ENCODE results near the gene NPRL2.

DNA sequence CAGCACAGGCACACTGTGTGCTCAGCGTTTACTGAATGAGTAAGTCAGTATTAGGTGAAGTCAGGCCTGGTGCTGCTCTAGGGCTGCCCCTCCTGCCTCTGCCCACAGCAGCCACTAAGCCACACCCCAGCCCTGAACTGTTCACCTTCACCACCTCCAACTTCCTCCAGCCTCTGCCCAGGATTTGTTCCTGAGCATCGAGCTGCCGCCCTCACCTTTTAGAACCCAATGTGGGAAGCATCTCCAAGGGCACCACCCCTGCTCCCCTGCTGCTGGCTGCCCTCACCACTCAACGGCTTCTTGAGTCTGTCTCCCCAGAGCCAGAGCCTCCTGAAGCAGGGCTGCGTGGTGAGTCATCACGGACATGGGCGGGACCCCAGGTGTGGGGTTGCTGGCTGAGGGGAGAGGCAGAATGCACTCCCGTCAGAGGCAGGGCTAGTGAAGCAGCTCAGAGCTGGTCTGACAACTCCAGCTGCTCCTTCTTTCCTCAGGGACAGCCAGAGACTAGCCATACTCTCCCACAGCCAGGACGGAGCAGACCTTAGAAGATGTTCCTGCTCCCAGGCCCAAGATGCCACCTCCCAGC is 33.8 kb downstream of the NPRL2 start:
- TF ChIP-seq, protein P1, sequence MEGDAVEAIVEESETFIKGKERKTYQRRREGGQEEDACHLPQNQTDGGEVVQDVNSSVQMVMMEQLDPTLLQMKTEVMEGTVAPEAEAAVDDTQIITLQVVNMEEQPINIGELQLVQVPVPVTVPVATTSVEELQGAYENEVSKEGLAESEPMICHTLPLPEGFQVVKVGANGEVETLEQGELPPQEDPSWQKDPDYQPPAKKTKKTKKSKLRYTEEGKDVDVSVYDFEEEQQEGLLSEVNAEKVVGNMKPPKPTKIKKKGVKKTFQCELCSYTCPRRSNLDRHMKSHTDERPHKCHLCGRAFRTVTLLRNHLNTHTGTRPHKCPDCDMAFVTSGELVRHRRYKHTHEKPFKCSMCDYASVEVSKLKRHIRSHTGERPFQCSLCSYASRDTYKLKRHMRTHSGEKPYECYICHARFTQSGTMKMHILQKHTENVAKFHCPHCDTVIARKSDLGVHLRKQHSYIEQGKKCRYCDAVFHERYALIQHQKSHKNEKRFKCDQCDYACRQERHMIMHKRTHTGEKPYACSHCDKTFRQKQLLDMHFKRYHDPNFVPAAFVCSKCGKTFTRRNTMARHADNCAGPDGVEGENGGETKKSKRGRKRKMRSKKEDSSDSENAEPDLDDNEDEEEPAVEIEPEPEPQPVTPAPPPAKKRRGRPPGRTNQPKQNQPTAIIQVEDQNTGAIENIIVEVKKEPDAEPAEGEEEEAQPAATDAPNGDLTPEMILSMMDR (conservative IDR thresholded peaks at IDR 0.05 in 1 of 2, IDR thresholded peaks at IDR 0.05 in 1 of 2; ENCODE audit: low read depth in 1 of 2, low read length in 2 of 2): no peak
- TF ChIP-seq EZH2 (IDR thresholded peaks at IDR 0.05; ENCODE audit: low read length, missing control alignments): no peak
